HG02870 (cell line): ENCODE results near the gene CPA5.

Source experiments
- ATAC-seq: cut with Tn5 transposase; IDR thresholded peaks from one replicate; pipeline ENCODE4 v1.9.1; 2021; ENCODE audit warnings: mild to moderate bottlenecking, moderate library complexity; ENCODE audit not compliant: unreplicated experiment

Gene CPA5

DNA sequence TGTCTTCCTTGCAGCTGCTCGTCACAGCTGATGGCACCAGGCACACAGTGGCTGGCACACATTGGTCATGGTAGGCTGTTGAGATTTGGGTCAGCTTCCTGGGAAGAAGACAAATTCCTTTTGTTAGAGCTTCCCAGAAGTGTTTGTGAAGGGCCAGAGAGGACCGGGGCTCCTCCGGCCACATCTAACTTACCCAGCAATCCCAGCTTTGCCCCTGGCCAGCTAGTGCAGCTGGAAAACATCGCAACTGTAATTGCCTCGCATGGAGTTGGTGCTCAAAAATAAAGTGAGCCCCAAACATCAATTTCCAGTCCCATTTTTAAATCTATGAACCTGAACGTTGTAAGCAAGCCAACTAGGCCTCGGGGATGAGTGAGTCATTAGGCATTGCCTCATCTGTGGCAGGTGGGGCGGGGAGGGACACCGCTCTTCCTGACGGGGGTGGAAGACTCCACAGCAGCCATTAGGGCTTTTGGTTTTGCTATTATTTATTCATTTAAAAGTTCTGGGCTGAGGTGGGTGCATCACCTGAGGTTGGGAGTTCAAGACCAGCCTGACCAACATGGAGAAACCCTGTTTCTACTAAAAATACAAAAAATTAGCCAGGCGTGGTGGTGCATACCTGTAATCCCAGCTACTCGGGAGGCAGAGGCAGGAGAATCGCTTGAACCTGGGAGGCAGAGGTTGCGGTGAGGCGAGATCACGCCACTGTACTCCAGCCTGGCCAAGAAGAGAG lies 12.4 kb downstream of the CPA5 start:
- no peak for ATAC-seq

DNA sequence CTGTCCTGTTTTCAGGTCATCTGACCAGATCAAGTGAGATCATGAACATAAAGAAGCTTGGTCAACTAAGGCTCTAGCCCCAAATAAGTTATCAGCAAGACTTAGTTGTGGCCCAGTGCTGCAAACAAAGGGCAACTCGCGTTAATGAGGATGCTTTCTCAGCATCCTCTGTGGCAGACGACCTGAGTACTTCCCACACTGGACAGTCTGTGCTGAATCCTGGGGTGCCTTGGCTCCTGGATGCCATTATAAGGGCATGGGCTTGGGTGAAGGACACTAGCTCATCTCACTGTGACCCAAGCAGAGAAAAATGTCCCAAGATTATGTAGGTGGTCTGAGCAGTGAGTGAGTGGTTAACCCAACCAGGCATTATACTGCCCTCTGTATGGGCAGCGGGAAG lies 13.9 kb downstream of the CPA5 start:
- no peak for ATAC-seq

DNA sequence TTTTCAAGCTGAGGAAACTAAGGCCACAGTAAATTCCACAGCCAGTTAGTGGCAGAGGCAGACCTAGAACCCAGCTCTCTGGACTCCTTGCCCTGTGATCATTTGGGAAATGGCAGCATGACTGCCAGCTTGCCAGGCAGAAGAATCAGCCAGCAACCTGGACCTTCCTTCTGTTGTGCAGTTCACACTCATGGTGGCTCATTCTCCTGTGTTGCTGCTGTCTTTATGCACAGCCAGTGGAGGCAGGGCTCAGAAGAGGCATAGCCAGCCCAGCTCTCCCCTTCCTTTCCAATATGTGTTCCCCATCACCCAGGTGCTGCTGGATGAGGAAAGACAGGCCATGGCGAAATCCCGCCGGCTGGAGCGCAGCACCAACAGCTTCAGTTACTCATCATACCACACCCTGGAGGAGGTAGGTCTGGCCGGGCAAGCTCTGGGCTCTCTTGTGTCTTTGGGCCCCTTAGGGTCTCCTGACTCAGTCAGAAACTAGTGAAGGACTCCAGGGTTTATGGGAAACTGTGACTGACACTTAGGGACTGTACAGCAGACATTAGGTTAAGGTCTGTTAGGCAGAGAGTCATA lies 14.8 kb downstream of the CPA5 start:
- ATAC-seq, result no peak

DNA sequence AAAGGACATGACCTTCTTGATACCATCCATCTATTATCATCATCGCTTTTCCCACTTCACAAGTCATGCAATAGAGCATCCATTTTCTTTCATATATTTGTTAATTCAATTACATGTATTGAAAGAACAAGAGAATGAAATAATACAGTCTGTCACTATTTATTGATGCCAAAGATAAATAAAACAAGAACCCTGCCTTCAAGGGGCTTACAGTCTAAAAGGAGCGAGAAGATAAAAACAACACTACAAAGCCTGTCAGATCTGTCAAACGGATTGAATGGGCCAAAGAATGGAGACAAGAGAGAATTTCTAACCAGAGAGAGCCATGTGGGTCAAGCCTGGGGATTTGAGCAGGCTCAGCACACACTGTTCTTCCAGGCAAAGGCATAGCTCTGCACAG lies 15.9 kb downstream of the CPA5 start:
- no peak for ATAC-seq

DNA sequence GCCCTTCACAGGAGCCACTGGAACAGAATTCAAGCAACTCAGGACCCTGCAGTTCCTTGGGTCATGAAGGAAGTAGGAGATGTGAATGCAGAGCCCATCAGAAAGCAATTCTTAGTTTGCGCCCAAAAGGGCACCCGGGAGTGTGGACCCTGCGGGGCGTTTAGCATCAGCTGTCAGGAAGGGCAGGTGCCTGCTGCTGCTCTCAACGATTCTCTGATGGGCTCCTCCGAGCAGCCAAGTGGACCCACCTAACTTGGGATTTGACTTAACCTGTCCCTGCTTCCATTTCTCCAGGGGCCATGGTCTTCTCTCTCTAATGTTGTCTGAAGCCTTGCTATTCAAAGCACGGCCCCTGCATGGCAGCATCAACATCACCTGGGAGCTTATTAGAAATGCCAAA lies 17.1 kb downstream of the CPA5 start:
- ATAC-seq, result no peak

DNA sequence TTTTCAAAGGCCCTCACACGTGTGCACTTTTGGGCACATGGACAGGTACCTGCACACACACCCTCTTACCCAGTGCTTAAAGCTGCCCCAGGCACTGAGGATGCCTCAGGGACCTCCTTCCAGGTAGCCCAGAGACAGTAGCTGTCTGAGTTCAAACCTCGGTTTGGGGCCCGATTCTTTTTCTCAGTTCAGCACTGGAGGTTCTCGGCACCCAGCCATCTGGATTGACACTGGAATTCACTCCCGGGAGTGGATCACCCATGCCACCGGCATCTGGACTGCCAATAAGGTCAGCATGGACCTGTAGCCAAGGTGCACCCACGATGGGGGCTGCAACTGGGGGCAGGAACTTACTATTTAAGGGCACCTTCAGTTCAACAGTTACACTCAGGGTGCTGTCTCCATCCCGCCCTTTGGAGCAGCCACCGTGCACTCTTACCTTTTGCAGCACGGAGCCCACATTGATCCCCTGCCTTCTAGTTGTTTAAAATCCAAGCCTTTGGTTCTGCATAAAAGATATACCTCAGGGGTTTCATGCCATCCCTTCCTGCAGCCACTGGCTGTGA lies 17.7 kb downstream of the CPA5 start:
- no peak for ATAC-seq

DNA sequence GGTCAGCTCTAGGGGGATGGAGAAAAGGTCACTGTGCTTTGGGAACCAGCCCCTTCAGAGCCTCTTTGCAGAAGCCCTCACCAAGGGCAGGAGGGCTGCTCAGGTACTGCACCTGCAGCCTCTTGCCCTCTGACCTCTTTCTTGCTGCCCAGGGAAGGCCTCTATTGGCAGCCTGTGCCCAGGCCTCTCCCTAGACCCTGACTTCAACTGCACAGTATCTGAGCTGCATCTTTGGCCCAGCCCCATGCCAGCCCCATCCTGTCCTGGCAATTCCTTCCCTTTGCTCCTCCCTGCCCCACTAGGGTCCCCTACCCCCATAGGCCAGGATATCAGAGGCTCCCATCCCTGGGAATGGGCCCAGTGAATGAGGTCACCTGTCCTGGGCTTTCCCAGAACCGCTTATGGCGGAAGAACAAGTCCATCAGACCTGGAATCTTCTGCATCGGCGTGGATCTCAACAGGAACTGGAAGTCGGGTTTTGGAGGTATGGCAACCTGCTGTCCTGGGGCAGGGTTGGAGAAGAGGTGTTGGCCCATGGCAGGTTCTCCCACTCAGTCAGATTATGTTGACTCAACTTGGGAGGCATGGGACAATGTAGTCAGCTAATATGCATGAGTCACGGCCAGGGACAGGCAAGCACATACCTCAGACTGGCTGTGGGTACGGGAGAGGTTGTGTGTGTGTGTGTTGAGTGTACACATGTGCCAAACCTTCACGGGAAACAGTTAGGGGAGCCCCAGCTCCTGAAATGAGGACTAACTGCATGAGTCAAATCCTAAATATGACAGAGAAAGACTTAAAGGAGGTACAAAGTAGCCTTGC lies 18.6 kb downstream of the CPA5 start:
- ATAC-seq, result peak; percentile 53

DNA sequence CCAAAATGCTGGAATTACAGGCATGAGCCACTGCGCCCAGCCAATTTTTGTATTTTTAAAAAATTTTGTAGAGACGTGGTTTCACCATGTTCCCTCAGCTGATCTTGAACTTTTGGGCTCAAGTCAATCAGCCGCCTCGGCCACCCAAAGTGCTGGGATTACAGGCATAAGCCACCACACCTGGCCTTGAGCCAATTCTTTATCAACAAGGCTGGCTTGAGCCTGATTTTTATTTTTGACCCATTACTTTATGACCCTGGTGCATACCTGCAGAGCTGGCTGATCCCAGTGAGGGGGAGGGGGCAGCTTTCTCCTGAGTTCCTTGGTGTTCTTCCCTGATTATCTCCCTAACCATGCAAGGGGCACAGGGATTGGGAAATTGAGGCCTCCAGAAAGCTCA lies 19.8 kb downstream of the CPA5 start:
- ATAC-seq, result no peak

DNA sequence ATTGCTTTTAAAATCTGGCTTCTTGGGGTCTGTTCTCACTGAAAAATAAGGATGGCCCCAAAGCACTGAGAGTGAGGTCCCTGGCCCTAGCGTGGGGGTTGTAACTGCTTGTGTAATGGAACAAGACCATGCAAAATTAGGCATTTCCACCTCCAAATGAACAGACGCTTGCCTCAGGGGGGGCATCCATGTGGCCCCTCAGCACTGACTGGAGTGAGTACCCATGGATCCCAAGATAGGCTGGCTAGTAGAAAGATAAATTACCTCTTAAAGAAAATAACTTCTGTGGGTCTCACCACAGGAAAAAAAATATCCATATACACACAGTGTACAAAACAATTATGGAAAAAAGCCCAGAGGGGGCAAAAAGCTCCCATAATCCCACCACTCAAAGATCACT lies 20.5 kb downstream of the CPA5 start:
- no peak for ATAC-seq

DNA sequence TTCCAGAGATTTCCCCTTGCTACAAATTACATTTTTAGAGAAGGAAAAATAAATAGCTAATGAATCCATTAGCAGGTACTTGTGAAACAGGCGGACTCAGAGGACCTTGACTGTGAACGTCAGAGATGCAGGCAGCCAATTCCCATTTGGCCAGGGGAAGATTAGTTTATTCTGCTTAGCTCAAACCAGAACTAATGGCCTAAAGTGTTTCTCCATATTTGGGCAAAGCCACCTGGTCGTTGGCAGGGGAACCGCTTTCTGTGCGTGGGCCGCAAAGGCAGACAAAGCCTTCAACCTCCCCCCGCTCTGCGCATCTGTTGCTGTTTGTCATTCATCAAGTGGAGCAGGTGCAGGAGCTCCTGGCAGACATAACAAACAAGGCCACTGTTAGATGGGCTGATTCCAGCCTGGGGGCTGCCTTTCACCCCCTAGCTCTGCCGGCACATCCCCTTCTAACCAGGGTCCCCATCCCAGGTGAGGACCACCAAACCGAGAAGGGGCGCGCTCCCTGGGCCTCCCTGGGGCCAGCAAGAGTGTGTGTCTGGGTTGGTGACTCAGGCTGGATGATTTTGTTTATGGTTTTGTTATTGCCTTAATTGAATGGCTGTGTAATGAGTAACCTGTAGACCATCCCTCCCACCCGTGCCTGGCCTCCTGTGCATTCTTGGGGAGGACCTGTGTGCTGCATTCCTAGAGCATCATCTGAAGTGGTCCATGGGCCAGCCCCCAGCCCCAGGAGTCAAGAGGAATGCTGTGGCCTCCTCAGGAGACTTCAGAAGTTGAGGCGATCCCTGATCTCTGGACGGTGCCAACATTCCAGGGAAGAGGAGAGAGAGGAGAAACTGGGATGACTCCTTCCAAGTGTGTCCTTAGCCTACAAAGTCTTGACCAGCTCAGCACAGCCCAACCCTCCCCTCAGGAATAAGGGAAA lies 21.2 kb downstream of the CPA5 start:
- peak; percentile 73 for ATAC-seq

DNA sequence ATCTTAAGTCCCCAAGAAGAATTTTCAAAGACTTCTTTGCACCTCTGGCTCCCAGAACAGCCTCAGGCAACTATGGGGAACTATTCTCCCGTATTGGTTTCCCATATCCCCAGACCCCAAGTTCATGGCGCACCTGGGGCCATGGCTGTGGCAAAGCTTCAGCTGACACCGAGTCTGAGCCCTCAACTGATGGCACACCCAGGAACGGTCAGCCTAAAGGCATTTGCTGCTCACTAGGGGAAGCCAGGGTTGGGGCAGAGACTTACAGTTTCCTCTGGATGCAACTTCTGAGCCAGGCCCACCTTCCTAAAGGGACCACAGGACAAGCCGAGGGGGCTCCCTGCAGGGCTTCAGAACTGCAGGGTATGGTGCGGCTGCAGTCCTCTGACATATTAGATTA lies 21.9 kb downstream of the CPA5 start:
- no peak for ATAC-seq

DNA sequence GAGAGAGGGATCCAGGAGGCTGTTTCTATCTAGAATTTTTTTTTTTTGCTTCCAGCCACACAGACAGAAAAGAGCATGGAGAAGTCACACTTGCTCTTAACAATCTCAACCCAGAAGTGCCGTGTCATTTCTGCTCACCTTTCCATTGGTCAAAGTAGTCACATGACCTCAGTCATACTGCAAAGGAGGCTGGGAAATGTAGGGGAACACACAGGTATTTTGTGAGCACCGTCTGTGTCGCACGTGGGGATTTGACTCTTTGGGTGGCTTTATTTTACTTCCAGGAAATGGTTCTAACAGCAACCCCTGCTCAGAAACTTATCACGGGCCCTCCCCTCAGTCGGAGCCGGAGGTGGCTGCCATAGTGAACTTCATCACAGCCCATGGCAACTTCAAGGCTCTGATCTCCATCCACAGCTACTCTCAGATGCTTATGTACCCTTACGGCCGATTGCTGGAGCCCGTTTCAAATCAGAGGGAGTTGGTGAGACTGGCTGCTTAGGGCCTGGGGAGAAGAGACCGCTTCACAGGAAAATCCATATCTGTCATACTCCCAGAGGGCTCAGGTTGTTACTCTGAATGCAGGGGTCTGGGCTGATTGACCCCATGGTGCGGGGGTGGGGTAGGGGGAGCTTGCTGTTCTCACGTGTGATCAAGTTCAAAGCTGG lies 22.6 kb downstream of the CPA5 start:
- ATAC-seq, result no peak

DNA sequence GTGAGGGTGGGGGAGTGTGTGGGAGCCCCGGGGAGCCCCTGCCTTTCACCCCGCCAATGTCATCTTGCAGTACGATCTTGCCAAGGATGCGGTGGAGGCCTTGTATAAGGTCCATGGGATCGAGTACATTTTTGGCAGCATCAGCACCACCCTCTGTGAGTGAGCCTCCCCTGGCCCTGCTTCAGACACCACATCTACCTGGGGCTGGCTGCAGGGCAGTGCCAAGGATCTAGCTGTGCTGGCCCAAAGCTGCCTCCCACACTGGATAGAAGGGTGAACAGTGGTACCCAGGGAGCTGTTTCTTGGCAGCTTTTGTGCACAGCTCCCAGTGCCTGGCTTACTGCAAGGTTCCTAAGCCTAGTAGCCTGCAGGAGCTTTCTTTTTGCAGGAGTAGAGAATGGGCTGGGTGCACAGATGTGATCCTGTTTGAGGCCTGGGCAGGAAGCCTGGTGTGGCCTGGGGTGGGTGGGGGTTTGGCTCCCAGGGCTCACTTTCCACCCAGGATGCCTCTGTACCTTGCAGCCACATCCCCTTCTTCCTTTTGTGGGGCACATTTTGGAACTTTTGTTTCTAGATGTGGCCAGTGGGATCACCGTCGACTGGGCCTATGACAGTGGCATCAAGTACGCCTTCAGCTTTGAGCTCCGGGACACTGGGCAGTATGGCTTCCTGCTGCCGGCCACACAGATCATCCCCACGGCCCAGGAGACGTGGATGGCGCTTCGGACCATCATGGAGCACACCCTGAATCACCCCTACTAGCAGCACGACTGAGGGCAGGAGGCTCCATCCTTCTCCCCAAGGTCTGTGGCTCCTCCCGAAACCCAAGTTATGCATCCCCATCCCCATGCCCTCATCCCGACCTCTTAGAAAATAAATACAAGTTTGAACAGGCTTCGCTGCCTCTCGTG lies 23.5 kb downstream of the CPA5 start:
- ATAC-seq, result no peak

DNA sequence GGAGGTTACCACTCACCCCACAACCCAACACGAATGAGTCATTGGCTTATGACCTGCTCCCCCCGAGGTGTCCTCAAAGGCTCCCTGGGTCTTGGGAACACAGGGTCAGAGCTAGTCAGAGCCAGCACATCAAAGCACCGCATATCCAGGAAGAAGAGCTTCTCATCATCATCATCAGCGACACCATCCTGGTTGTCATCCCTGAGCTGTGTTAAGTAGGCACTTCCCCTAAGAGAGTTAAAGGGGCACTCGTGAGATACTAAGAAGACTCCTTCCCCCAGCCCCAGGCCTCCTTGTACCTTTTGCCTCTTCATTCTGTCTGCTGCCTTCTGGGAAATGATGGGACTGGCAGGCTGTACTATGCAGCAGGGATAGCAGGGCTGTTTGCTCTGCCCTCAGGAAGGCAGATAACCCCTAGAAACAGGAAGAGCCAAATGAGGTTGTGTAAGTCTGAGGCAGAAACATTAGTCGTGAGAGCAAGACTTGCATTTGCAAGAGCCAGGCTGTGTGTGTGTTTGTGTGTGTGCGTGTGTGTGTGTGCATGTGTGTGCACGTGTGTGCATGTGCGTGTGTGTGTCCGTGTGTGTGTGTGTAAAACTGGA lies 24.6 kb downstream of the CPA5 start:
- no peak for ATAC-seq

DNA sequence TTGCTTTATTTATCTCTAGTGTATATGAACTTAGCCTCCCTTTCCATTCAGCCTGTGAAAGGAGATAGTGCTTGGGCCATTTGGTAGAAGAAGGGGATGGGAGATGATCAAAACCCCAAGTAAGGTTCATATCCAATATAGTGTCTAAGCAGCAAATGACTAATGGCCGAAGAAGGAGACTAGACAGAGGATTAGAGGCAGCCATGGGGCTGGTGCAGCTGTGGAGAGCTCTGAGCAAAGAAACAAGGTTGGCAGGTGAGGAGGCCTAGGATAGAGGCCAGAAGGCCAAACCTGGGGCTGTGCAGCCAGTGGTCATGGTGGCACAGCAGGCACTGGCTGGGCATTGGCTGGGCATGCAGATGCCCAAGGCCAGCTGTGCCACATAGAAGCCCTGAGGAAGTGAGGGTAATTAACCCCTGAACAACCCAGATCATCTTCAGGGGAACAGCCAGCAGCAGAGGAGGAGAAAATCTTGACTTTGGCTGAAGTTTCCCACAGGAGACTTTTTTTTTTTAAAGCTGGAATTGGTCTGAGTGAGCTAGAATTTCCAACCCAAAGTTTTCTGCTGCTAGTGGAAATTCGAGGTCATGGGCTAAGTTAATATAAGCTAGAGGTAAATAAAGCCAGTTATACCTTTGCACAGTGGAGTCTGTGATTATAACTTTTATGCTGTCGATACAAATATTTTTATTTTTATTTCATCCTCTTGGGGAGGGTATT lies 25.4 kb downstream of the CPA5 start:
- no peak for ATAC-seq

DNA sequence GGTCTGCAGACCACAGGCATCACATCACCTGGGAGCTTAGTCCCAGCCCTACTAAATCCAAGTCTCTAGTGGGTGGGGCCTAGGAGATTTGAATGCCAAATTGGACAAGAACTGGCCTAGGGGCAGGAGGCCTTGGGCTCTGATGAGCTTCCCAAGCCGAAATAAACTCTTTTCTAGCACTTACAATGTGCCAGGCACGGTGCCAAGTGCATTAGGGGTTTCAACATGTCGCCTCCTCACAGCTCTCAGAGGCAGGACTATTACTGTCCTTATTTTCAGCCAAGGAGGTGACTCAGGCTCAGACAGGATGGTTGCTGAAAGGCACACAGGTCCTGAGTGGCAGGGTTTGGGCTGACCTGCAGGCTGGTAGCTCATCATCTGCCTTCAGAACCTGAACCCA lies 26.4 kb downstream of the CPA5 start:
- ATAC-seq, result no peak

DNA sequence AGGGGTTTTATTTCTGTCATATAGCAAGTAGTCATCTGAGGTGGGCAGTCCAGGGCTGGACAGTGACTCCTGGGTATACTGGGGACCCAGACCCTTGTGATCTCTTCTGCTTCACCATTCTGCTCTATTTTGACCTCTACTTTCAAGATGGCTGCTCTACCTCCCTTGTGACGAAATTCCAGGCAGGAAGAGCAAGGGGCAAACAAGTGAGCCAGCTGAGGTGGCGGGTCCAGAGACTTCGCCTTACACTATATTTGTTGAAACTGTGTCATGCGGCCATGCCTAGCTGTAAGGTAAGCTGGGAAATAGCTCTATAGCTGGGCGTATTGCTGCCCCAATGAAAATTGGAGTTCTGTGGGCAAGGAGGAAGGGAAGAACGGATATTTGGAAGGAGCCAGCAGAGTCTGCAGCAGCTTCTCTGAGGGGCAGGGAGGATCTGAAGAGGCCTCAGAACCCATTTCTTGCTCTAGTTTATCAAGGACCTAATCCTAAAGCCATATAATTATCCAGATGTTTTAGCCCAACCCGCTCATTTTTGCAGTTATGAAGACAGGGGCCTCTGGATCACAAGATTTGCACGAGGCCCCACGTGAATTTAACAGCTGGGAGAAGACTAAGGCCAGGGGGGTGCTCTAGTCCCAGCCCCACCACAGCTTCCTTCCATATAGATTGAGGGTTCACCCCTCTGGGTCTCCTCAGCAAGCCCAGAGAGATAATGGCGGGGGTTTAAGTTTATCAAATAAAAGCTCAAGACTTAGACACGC lies 28.0 kb downstream of the CPA5 start:
- no peak for ATAC-seq
